ENCODE results near the gene INAFM2.

INAFM2 gene

GRCh38 chr15:40323239-40323952, at the start of gene INAFM2:
Gene INAFM2, plus strand, starts transcription at chr15:40323692. Its CDS starts 364 bp downstream, at chr15:40324056.
- TF ChIP-seq CTCF (IDR thresholded peaks at IDR 0.05; ENCODE audit: insufficient read depth, low read length, poor library complexity, severe bottlenecking), result peak; percentile 45
- Histone ChIP-seq H3K36me3 (ENCODE audit: control insufficient read depth, insufficient read depth, low read length) (no peaks in the 10 kb centered on the region), H3K4me3 (replicated peaks; ENCODE audit: low read depth, low read length) (peak within 1 kb of the TSS; percentile 68), H3K27me3 (replicated peaks; ENCODE audit: control insufficient read depth, insufficient read depth, low read length) (no peaks in the 10 kb centered on the region)
- DNase-seq (ENCODE audit: extremely low read depth, insufficient read length), result peak; percentile 98

GRCh38 chr15:40274350-40275274, 48.9 kb upstream of the INAFM2 start:
- Histone ChIP-seq H3K36me3 (ENCODE audit: control insufficient read depth, insufficient read depth, low read length) (no peaks in the 10 kb centered on the region), H3K27me3 (replicated peaks; ENCODE audit: control insufficient read depth, insufficient read depth, low read length) (no peaks in the 10 kb centered on the region; the same call in none of the 2 replicates), H3K4me3 (replicated peaks; ENCODE audit: low read depth, low read length) (no peak overlapping the region)
- TF ChIP-seq CTCF (IDR thresholded peaks at IDR 0.05; ENCODE audit: insufficient read depth, low read length, poor library complexity, severe bottlenecking), result peak; percentile 100
- peak; percentile 74 for DNase-seq (ENCODE audit: extremely low read depth, insufficient read length)

GRCh38 chr15:40275523-40275922, 48.0 kb upstream of the INAFM2 start:
- H3K27me3 ChIP-seq (replicated peaks; ENCODE audit: control insufficient read depth, insufficient read depth, low read length), result no peaks in the 10 kb centered on the region; the same call in none of the 2 replicates
- H3K4me3 ChIP-seq (replicated peaks; ENCODE audit: low read depth, low read length), result no peak overlapping the region
- DNase-seq (ENCODE audit: extremely low read depth, insufficient read length), result no peak
- TF ChIP-seq CTCF (IDR thresholded peaks at IDR 0.05; ENCODE audit: insufficient read depth, low read length, poor library complexity, severe bottlenecking), result no peak
- no peaks in the 10 kb centered on the region for H3K36me3 ChIP-seq (ENCODE audit: control insufficient read depth, insufficient read depth, low read length)

- no peak for TF ChIP-seq CTCF (IDR thresholded peaks at IDR 0.05; ENCODE audit: insufficient read depth, low read length, poor library complexity, severe bottlenecking)
- DNase-seq (ENCODE audit: extremely low read depth, insufficient read length), result no peak
- Histone ChIP-seq H3K36me3 (ENCODE audit: control insufficient read depth, insufficient read depth, low read length) (no peaks in the 10 kb centered on the region), H3K27me3 (replicated peaks; ENCODE audit: control insufficient read depth, insufficient read depth, low read length) (no peaks in the 10 kb centered on the region; the same call in none of the 2 replicates), H3K4me3 (replicated peaks; ENCODE audit: low read depth, low read length) (no peak overlapping the region)
Measured at GRCh38 chr15:40275954-40276353, 47.5 kb upstream of the INAFM2 start.

GRCh38 chr15:40276927-40277326, 46.6 kb upstream of the INAFM2 start:
- H3K4me3 ChIP-seq (replicated peaks; ENCODE audit: low read depth, low read length), result no peak overlapping the region
- no peaks in the 10 kb centered on the region; the same call in none of the 2 replicates for H3K27me3 ChIP-seq (replicated peaks; ENCODE audit: control insufficient read depth, insufficient read depth, low read length)
- no peaks in the 10 kb centered on the region for H3K36me3 ChIP-seq (ENCODE audit: control insufficient read depth, insufficient read depth, low read length)
- no peak for DNase-seq (ENCODE audit: extremely low read depth, insufficient read length)
- no peak for TF ChIP-seq CTCF (IDR thresholded peaks at IDR 0.05; ENCODE audit: insufficient read depth, low read length, poor library complexity, severe bottlenecking)
